ENCODE measurements around the gene PRKCZ. TPM values are rescaled to one million over a fixed set of nuclear protein-coding genes. Genes with fewer than 3 reads are reported as not detected.
A peak's percentile ranks its signal among the peaks of the same experiment; 100 is the strongest.

Gene PRKCZ
- total and polyA plus RNA-seq, 7 donors = 0.07 to 2.3 (median 0.42) TPM; not detected in 1

DNA sequence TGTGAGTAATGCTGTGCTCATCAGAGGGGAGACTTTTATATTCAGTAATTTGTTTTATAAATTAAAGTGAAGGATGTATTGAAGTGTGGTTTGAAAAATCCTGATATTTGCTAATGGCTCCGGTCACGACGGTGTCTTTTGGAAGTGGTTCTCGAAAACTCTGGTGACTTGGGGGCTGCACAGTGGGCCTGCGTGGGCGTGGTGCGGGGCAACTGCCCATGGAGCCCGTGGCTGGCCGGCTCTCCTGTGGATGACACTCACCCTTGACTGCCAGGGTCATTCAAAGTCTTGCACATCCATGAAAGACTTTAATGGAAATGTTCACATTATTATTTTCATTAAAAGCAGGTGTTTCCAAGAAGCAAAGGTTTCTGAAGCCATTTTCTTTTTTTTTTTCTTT, 136.7 kb downstream of the PRKCZ start:
- TF ChIP-seq, protein P1, sequence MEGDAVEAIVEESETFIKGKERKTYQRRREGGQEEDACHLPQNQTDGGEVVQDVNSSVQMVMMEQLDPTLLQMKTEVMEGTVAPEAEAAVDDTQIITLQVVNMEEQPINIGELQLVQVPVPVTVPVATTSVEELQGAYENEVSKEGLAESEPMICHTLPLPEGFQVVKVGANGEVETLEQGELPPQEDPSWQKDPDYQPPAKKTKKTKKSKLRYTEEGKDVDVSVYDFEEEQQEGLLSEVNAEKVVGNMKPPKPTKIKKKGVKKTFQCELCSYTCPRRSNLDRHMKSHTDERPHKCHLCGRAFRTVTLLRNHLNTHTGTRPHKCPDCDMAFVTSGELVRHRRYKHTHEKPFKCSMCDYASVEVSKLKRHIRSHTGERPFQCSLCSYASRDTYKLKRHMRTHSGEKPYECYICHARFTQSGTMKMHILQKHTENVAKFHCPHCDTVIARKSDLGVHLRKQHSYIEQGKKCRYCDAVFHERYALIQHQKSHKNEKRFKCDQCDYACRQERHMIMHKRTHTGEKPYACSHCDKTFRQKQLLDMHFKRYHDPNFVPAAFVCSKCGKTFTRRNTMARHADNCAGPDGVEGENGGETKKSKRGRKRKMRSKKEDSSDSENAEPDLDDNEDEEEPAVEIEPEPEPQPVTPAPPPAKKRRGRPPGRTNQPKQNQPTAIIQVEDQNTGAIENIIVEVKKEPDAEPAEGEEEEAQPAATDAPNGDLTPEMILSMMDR (IDR thresholded peaks at IDR 0.05) = no peak
- H3K4me3 ChIP-seq = no peak overlapping the region
- 86 to 90% (median 88%) methylated on average over 9 of the region's 9 CpGs for WGBS, 3 donors
- H3K27me3 ChIP-seq (ENCODE audit: insufficient read depth in 3 of 3, low read length in 2 of 3) = no peaks in the 10 kb centered on the region
- DNase-seq (no peak), ATAC-seq (no peak)
- intact Hi-C loops (cut with DNase I) = loop anchor here in 1 of 2 donors (5.0 kb wide), 1 partner anchor 340 kb away; the partner anchor contains the start of gene PANK4
- no peak overlapping the region for H3K27ac ChIP-seq
- H3K4me1 ChIP-seq = peaks cover 17% of the 10 kb centered on the region
- H3K36me3 ChIP-seq (ENCODE audit: insufficient read depth in 1 of 2, low read depth in 1 of 2) = no peaks in the 10 kb centered on the region
- H3K9me3 ChIP-seq = no peaks in the 10 kb centered on the region

DNA sequence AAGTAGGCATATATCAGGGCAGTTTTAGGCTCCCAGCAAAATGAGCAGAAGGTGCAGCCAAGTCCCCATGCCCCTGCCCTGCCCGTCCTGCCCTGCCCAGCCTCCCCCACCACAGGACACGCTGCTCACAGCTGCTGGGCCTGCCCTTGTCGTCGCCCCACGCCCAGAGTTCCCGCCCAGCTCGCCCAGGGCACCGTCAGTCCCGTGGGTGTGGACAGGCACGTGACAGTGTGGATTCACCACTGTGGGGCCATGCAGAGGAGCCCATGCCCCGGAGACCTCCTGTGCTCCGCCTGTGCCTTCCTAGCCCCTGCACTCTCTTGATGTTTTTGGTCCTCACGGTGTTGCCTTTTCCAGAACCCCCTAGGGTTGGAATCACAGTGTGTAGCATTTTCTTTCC, 137.4 kb downstream of the PRKCZ start:
- intact Hi-C loops (cut with DNase I) = loop anchor here in 1 of 2 donors (5.0 kb wide), 1 partner anchor 340 kb away; the partner anchor contains the start of gene PANK4
- Histone ChIP-seq H3K36me3 (ENCODE audit: insufficient read depth in 1 of 2, low read depth in 1 of 2) (peaks cover 0 to under 1% of the 10 kb centered on the region in 2 donors), H3K27ac (no peak overlapping the region), H3K9me3 (no peaks in the 10 kb centered on the region), H3K4me1 (peaks cover 24% of the 10 kb centered on the region), H3K4me3 (no peak overlapping the region), H3K27me3 (ENCODE audit: insufficient read depth in 3 of 3, low read length in 2 of 3) (no peaks in the 10 kb centered on the region)
- 62 to 72% (median 67%) methylated on average over 13 of the region's 13 CpGs for WGBS, 3 donors
- DNase-seq = no peak
- ATAC-seq = no peak
- TF ChIP-seq, protein P1 (IDR thresholded peaks at IDR 0.05) = no peak

DNA sequence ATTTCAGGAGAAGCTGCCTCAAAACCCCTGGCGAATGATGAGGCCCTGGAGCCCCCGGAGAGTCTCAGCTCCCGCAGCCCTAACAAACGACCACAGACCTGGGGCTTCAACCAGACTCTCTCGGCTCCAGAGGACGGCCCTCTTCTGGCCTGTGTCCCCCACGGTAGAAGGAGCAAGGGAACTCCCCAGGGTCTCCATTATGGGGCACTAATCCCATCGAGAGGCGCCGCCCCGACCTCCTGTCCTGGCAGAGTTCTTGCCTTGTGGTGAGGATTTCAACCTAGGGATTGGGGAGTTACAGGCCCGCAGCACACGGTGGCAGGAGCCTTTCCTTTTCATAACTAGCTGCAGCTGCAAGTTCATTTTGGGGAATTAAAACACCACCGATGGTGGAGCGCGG, 138.1 kb downstream of the PRKCZ start:
- DNase-seq (no peak), ATAC-seq (no peak)
- WGBS, 3 donors = 85 to 88% (median 87%) methylated on average over 16 of the region's 16 CpGs
- Histone ChIP-seq H3K27me3 (ENCODE audit: insufficient read depth in 3 of 3, low read length in 2 of 3) (no peaks in the 10 kb centered on the region), H3K36me3 (ENCODE audit: insufficient read depth in 1 of 2, low read depth in 1 of 2) (peaks cover 0 to 2% of the 10 kb centered on the region in 2 donors), H3K9me3 (no peaks in the 10 kb centered on the region), H3K4me1 (peaks cover 30% of the 10 kb centered on the region), H3K27ac (no peak overlapping the region), H3K4me3 (no peak overlapping the region)
- intact Hi-C loops (cut with DNase I) = loop anchor here in 1 of 2 donors (5.0 kb wide), 1 partner anchor 339 kb away; the partner anchor contains the start of gene PANK4
- TF ChIP-seq, protein P1 (IDR thresholded peaks at IDR 0.05) = no peak

DNA sequence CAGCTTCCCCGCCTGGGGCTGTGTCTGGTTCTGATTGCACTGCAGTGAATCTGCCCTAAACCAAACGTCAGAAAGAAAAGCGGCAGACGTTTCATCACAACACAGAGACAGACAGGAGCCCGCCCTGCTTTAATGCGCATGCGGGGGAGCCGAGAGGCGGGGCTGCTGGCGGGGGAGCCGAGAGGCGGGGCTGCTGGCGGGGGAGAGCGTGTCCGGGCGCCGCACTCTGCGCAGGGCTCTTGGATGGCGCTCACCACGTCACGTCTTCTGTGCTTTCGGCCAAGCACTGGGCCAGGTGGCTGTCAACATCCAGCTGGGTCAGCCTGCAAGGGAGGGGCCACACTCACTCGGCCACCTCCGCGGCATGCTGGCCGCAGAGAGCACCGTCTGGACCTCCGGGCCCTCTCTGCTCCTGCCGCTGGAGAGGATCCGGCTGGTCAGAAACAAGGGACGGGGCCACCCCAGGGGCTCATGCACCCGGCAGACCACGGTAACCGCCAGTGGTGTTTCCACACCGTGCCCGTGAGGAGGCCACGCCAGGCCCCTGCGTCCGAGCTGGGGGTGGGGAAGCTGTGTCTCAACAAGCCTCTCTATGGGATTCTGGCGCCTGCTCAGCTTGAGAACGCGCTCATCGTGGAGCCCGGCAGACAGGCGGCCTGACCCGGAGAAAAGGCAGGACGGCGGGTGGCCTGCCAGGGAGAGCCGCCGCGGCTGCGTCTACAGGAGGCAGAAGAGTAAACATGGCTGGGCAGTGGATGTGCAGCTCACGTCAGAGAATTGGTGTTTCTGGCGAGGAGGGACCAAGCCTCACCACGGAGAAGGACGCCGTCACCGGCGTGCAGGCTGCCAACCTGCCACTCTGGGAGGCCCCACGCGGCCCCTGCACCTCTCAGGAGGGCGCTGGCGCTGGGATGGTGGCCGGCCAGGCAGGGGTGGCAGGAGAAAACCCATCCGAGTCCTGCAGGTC, 139.5 kb downstream of the PRKCZ start:
- H3K4me1 ChIP-seq = peaks cover 37% of the 10 kb centered on the region
- TF ChIP-seq, protein P1 (IDR thresholded peaks at IDR 0.05) = no peak
- no peaks in the 10 kb centered on the region for H3K9me3 ChIP-seq
- intact Hi-C loops (cut with DNase I) = loop anchor here (5.0 kb wide), 2 partner anchors 338 to 343 kb away; partner anchors contain the start of genes HES5 (in 1 of the 2) and PANK4 (in 1 of the 2)
- H3K36me3 ChIP-seq (ENCODE audit: insufficient read depth in 1 of 2, low read depth in 1 of 2) = peaks cover 0 to 2% of the 10 kb centered on the region in 2 donors
- H3K27me3 ChIP-seq (ENCODE audit: insufficient read depth in 3 of 3, low read length in 2 of 3) = no peaks in the 10 kb centered on the region
- DNase-seq (peak; percentile 89 to 99), ATAC-seq (peak; percentile 92 to 97 (median 96))
- H3K4me3 ChIP-seq = peak overlapping the region; percentile 72
- 4 to 7% (median 6%) methylated on average over 53 to 65 of the region's 65 CpGs for WGBS, 3 donors
- H3K27ac ChIP-seq = peak overlapping the region; percentile 93

Measured in psoas muscle (tissue), 8 donors.